SH-SY5Y (cell line): ENCODE measurements around the gene PXYLP1.

Source experiments
- GATA2 ChIP-seq: IDR thresholded peaks from 2 replicates; pipeline ENCODE4 v1.6.1; 2011; ENCODE audit warnings: mild to moderate bottlenecking, low read depth, low read length
- GATA3 ChIP-seq: IDR thresholded peaks from 2 replicates; pipeline ENCODE4 v1.6.1; 2011; ENCODE audit warnings: low read depth, mild to moderate bottlenecking, low read length, moderate library complexity

- TF ChIP-seq GATA2, result no peak
- TF ChIP-seq GATA3, result no peak
These were observed 46.8 kb downstream of the PXYLP1 start for GRCh38 chr3:141278196-141279076.
